Activated CD8-positive, alpha-beta T cell treated with anti-CD3 and anti-CD28 coated beads for 36 hours (primary cell): ENCODE measurements around the gene C22orf39. TPM values are rescaled to one million over a fixed set of nuclear protein-coding genes. Genes with fewer than 3 reads are reported as not detected.

Experiments
- ATAC-seq: fragments of 200-7000 bp; cut with Tn5 transposase; one replicate; pipeline ENCODE4 v1.10.0; 2021; ENCODE audit warnings: mild to moderate bottlenecking, moderate library complexity
- CTCF ChIA-PET: fragments of 350-600 bp; sonication (Branson Sonifier 250); formaldehyde crosslinking; loops from one replicate; lab custom pipeline; 2021; ENCODE audit warnings: antibody characterized with exemption; lab: Charles Lee
- POLR2A ChIA-PET: fragments of 350-600 bp; sonication (Branson Sonifier 250); formaldehyde crosslinking; loops from one replicate; lab custom pipeline; 2021; ENCODE audit warnings: antibody characterized with exemption; lab: Charles Lee
- DNase-seq: peaks from one replicate; pipeline ENCODE4 v3.0.0-alpha.2; 2020
- H3K27ac Mint-ChIP-seq: one replicate; pipeline ENCODE4 v1.8.0; 2021; ENCODE audit warnings: mild to moderate bottlenecking, mixed read lengths
- H3K27me3 Mint-ChIP-seq: one replicate; pipeline ENCODE4 v1.8.0; 2021; ENCODE audit warnings: mixed read lengths
- H3K36me3 Mint-ChIP-seq: one replicate; pipeline ENCODE4 v1.8.0; 2021; ENCODE audit warnings: low read depth, mixed read lengths
- H3K4me1 Mint-ChIP-seq: one replicate; pipeline ENCODE4 v1.8.0; 2021; ENCODE audit warnings: low read depth, mixed read lengths
- H3K4me3 Mint-ChIP-seq: one replicate; pipeline ENCODE4 v1.8.0; 2021; ENCODE audit warnings: mild to moderate bottlenecking, moderate library complexity, mixed read lengths
- H3K9me3 Mint-ChIP-seq: one replicate; pipeline ENCODE4 v1.8.0; 2021; ENCODE audit warnings: mixed read lengths
- CTCF ChIP-seq: fragments of 200-600 bp; IDR thresholded peaks from one replicate; pipeline ENCODE4 v1.8.0; 2022; ENCODE audit warnings: antibody characterized with exemption, mild to moderate bottlenecking
- intact Hi-C: fragments of 100-400 bp; cut with micrococcal nuclease; formaldehyde crosslinking; loops from one replicate; pipeline ENCODE4 v1.10.0; 2022
- total RNA-seq, 2 experiments: library from RNA; stranded (reverse); gene quantifications; one replicate each; pipeline ENCODE4 v1.2.3, GENCODE V29; 2021

C22orf39 gene
- total RNA-seq, 2 experiments from 2014 or later, result 26.9 to 29.8 TPM

- no peak for TF ChIP-seq CTCF
- H3K4me3 Mint-ChIP-seq, result no peak overlapping the region
- H3K9me3 Mint-ChIP-seq, result no peaks in the 10 kb centered on the region
- DNase-seq (no peak), ATAC-seq (no peak)
- H3K27me3 Mint-ChIP-seq, result no peaks in the 10 kb centered on the region
- intact Hi-C loops, result no loop called here
- H3K36me3 Mint-ChIP-seq, result peaks cover 26% of the 10 kb centered on the region
- CTCF ChIA-PET, result interaction anchor here (1.4 kb wide), 1 partner anchor 218 kb away, joined by 3 read pairs; the partner anchor contains the start of gene SLC25A1
- H3K4me1 Mint-ChIP-seq, result no peaks in the 10 kb centered on the region
- H3K27ac Mint-ChIP-seq, result no peak overlapping the region
- POLR2A ChIA-PET, result no interaction called here
Measured at GRCh38 chr22:19396934-19397733, 50.4 kb downstream of the C22orf39 start.

- Mint-ChIP-seq H3K27me3 (no peaks in the 10 kb centered on the region), H3K4me1 (no peaks in the 10 kb centered on the region), H3K4me3 (no peak overlapping the region), H3K9me3 (no peaks in the 10 kb centered on the region), H3K27ac (no peak overlapping the region), H3K36me3 (peaks cover 24% of the 10 kb centered on the region)
- ChIA-PET CTCF (interaction anchor here (1.1 to 1.4 kb wide), 2 partner anchors 16 to 218 kb away, joined by 3 to 5 read pairs; partner anchors contain the start of gene SLC25A1), POLR2A (no interaction called here)
- intact Hi-C loops, result no loop called here
- DNase-seq (no peak), ATAC-seq (no peak)
- TF ChIP-seq CTCF, result no peak
Measured at GRCh38 chr22:19396561-19396933, 51.0 kb downstream of the C22orf39 start.

- no peak overlapping the region for H3K27ac Mint-ChIP-seq
- H3K36me3 Mint-ChIP-seq, result peaks cover 22% of the 10 kb centered on the region
- H3K27me3 Mint-ChIP-seq, result no peaks in the 10 kb centered on the region
- no peak for ATAC-seq
- no peaks in the 10 kb centered on the region for H3K4me1 Mint-ChIP-seq
- intact Hi-C loops, result no loop called here
- no peak for TF ChIP-seq CTCF
- H3K9me3 Mint-ChIP-seq, result no peaks in the 10 kb centered on the region
- ChIA-PET CTCF (interaction anchor here (1.1 to 1.5 kb wide), 3 partner anchors 9 to 32 kb away, joined by 3 to 5 read pairs (median 3); no protein-coding TSS in a partner anchor), POLR2A (no interaction called here)
- no peak for DNase-seq
- no peak overlapping the region for H3K4me3 Mint-ChIP-seq
Measured at GRCh38 chr22:19395276-19395675, 52.2 kb downstream of the C22orf39 start.

- Mint-ChIP-seq H3K4me1 (no peaks in the 10 kb centered on the region), H3K27ac (no peak overlapping the region), H3K9me3 (no peaks in the 10 kb centered on the region), H3K36me3 (peaks cover 25% of the 10 kb centered on the region), H3K4me3 (no peak overlapping the region), H3K27me3 (no peaks in the 10 kb centered on the region)
- no peak for DNase-seq
- intact Hi-C loops, result no loop called here
- ChIA-PET POLR2A (no interaction called here), CTCF (interaction anchor here (1.5 kb wide), 1 partner anchor 33 kb away, joined by 3 read pairs; no protein-coding TSS in a partner anchor)
- TF ChIP-seq CTCF, result no peak
- ATAC-seq, result no peak
Measured at GRCh38 chr22:19394274-19395050, 53.0 kb downstream of the C22orf39 start.
